WTC11 (cell line): Measurements from ENCODE around the gene F13A1.

Experiments used
- ATF1 ChIP-seq: sonication (generic); formaldehyde crosslinking; IDR thresholded peaks from 2 replicates; pipeline ENCODE4 v1.8.1; 2023; ENCODE audit warnings: mild to moderate bottlenecking, moderate library complexity, missing genetic modification reagents
- GABPB1 ChIP-seq: sonication (generic); formaldehyde crosslinking; IDR thresholded peaks from 2 replicates; pipeline ENCODE4 v1.8.1; 2023; ENCODE audit warnings: mild to moderate bottlenecking, missing genetic modification reagents
- NFYB ChIP-seq: sonication (generic); formaldehyde crosslinking; conservative IDR thresholded peaks from 2 replicates; pipeline ENCODE4 v1.8.0; 2022; ENCODE audit warnings: low read depth, missing genetic modification reagents
- SP1 ChIP-seq: sonication (generic); formaldehyde crosslinking; conservative IDR thresholded peaks from 2 replicates; pipeline ENCODE4 v1.8.1; 2022; ENCODE audit warnings: missing genetic modification reagents
- TF ChIP-seq, protein P1 (sequence below): sonication (generic); formaldehyde crosslinking; IDR thresholded peaks from 2 replicates; pipeline ENCODE4 v1.8.1; 2023; ENCODE audit warnings: mild to moderate bottlenecking, missing genetic modification reagents
- TF ChIP-seq, protein P2 (sequence below): fragments of 200-600 bp; IDR thresholded peaks from 2 replicates; pipeline ENCODE4 v1.8.0; 2022; ENCODE audit warnings: antibody characterized with exemption
- TF ChIP-seq, protein P3 (sequence below): sonication (generic); formaldehyde crosslinking; IDR thresholded peaks from 2 replicates; pipeline ENCODE4 v1.8.1; 2023; ENCODE audit warnings: mild to moderate bottlenecking, missing genetic modification reagents, moderate library complexity
- TF ChIP-seq, protein P4 (sequence below): sonication (generic); formaldehyde crosslinking; IDR thresholded peaks from 2 replicates; pipeline ENCODE4 v1.8.1; 2022; ENCODE audit warnings: mild to moderate bottlenecking, moderate library complexity, missing genetic modification reagents

DNA sequence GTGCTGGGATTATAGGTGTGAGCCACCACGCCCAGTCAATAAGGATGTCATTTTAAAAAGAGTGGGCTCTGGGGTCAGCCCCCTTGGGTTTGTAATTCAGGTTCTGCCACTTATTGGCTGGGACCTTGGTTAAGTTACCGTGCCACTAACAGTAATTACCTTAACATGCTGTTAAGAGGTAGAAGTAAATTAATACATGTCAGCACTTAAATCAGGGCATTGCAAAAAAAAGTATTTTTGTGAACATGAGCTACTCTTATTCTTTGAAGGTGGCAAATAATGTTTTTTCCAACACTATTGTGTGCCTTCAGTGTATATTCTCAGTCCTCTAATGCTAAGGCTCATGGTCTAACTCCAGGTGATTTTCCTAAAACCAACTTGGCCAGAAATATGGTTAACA lies 109.5 kb downstream of the F13A1 start:
- TF ChIP-seq, protein P1, sequence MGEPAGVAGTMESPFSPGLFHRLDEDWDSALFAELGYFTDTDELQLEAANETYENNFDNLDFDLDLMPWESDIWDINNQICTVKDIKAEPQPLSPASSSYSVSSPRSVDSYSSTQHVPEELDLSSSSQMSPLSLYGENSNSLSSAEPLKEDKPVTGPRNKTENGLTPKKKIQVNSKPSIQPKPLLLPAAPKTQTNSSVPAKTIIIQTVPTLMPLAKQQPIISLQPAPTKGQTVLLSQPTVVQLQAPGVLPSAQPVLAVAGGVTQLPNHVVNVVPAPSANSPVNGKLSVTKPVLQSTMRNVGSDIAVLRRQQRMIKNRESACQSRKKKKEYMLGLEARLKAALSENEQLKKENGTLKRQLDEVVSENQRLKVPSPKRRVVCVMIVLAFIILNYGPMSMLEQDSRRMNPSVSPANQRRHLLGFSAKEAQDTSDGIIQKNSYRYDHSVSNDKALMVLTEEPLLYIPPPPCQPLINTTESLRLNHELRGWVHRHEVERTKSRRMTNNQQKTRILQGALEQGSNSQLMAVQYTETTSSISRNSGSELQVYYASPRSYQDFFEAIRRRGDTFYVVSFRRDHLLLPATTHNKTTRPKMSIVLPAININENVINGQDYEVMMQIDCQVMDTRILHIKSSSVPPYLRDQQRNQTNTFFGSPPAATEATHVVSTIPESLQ (CRISPR knock-in tag) = no peak
- TF ChIP-seq, protein P2, sequence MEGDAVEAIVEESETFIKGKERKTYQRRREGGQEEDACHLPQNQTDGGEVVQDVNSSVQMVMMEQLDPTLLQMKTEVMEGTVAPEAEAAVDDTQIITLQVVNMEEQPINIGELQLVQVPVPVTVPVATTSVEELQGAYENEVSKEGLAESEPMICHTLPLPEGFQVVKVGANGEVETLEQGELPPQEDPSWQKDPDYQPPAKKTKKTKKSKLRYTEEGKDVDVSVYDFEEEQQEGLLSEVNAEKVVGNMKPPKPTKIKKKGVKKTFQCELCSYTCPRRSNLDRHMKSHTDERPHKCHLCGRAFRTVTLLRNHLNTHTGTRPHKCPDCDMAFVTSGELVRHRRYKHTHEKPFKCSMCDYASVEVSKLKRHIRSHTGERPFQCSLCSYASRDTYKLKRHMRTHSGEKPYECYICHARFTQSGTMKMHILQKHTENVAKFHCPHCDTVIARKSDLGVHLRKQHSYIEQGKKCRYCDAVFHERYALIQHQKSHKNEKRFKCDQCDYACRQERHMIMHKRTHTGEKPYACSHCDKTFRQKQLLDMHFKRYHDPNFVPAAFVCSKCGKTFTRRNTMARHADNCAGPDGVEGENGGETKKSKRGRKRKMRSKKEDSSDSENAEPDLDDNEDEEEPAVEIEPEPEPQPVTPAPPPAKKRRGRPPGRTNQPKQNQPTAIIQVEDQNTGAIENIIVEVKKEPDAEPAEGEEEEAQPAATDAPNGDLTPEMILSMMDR = no peak
- TF ChIP-seq, protein P3, sequence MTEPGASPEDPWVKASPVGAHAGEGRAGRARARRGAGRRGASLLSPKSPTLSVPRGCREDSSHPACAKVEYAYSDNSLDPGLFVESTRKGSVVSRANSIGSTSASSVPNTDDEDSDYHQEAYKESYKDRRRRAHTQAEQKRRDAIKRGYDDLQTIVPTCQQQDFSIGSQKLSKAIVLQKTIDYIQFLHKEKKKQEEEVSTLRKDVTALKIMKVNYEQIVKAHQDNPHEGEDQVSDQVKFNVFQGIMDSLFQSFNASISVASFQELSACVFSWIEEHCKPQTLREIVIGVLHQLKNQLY (CRISPR knock-in tag) = no peak
- TF ChIP-seq SP1 (no peak), ATF1 (CRISPR knock-in tag) (no peak), NFYB (CRISPR knock-in tag) (no peak), GABPB1 (no peak)
- TF ChIP-seq, protein P4, sequence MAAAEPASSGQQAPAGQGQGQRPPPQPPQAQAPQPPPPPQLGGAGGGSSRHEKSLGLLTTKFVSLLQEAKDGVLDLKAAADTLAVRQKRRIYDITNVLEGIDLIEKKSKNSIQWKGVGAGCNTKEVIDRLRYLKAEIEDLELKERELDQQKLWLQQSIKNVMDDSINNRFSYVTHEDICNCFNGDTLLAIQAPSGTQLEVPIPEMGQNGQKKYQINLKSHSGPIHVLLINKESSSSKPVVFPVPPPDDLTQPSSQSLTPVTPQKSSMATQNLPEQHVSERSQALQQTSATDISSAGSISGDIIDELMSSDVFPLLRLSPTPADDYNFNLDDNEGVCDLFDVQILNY (CRISPR knock-in tag) = no peak
